CD4-positive, alpha-beta T cell treated with Interleukin-17A for 1 hour (primary cell): ENCODE measurements around the gene IGF1R.
"Not testable (repeated sequence)": the region's sequence is repeated elsewhere in the genome, so short reads cannot be mapped to it uniquely, and the experiment has no call there.

Experiments
- DNase-seq: peaks from one replicate; pipeline ENCODE4 v3.0.0-alpha.2; 2020

Gene IGF1R

DNA sequence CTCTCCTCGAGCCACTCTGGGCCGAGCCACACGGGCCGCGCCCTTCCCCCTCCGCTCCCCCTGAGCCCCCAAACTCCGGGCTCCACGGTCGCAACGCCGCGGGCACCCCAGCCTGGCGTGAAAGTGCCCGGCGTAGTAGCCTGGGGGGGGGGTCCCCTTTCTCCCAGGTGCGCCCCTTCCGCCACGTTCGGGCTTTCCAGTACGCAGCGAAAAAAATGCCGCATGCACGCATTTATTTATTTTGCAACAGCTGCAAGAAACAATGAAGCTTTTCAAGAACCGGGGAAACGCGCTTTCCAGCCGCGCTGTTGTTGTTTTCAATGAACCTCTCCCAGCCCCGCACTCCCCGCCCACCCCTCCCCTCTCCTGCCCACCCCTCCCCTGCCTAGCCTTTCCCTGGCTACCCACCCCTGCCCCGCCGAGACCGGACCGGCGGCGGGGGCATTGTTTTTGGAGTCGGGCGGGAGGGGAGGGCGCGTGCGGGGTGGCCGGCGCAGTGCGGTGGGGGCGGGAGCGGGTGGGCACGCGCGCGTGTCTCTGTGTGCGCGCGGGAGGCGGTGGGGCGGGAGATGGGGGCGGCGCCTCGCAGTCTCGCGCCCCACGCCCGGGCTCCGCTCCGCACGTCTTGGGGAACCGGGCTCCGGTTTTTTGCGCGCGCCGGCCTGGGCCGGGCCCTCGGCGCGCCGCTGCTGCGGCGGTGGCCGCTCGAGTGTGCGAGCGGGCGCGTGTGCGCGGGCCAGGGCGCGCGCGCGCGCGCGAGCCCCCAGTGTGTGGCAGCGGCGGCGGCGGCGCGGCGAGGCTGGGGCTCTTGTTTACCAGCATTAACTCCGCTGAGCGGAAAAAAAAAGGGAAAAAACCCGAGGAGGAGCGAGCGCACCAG is at the start of gene IGF1R:
TSS of gene IGF1R (plus strand) at position 766 of the 880 bp plus-strand sequence. CDS start 1,043 bp downstream, outside the sequence.
- DNase-seq, result peak; percentile 87

DNA sequence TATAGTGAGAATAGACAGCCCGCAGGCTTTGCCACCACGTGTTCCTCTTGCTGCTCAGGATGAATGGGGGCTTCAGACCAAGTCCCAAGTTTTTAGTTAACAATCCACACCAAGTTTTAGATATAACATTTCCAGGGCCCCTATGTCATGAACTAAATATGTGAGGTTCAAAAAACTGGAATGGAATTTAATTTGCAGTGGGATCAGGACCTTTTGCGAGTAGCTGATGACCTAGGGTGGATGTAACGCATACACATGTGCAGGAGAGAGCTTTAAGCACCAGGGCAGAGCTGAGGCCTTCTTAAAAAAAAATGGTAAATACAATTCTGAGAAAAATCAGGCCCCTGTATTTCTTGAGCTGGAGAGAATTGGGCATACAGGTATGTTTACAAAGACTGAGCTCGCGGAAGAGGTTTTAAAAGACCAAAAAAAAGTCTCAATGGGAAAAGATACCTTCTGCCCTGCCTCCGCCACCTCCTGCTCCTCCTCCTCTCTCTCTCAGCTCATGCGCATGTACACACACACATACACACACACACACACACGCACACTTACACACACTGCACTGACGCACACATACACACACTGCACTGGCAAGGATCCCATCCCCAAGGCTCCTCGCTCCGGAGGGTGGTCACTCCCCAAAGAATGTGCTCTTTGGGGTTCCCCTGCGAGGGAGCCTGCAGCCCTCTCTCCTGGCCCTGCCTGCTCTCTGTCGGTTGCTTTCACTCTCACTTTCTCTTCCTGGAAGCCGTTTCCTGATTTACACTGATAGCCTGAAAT is 48.2 kb upstream of the IGF1R start:
- peak; percentile 18 for DNase-seq

DNA sequence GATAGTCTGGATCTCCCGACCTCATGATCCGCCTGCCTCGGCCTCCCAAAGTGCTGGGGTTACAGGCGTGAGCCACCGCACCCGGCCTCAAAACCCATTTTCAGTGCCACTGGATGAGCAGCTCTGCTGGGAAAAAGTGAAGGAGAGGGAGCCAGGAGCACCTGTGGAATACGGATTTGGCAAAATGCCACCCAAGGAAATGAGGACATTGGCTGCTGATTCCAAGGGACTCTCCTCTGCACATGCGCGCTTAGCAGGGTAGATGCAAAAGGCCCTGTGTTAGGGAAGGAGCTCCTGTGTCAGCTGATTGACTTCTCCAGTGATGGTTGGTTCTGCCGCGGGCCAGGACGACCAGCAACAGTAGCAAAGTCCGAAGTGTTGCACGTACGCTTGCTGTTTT is 43.4 kb upstream of the IGF1R start:
- DNase-seq, result no peak

DNA sequence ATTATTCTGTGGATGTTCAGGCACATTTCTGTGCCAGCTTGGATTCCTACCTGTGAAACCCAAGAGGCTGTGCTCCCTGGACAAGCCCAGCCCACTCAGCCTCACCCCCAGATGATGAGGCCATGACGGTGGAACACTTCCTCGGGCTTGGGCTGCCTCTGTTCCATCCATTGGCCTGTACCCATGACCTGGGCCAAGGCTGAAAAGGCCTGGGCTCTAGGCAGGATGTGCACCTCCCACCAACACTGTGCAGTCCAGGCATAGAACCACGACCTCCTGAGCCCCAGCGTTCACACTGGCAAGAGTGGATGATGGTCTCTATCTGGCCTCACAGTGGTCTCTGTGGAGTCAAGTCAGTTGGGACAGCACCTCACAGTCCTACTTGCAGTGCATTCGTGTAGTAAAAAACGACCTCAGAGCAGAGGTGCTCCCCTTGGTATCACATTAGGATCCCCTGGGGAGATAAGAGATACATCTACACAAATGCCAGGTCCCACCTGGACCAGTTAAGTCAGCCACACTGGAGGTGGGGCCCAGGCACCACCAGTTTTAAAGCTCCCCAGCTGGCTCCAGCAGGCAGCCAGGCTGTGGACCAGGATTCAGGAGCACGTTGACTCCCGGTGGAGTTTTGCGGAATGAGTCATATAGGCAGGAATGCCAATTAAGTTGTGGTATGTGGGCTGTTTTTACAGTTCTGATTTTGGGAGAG is 39.0 kb upstream of the IGF1R start:
- DNase-seq, result no peak

DNA sequence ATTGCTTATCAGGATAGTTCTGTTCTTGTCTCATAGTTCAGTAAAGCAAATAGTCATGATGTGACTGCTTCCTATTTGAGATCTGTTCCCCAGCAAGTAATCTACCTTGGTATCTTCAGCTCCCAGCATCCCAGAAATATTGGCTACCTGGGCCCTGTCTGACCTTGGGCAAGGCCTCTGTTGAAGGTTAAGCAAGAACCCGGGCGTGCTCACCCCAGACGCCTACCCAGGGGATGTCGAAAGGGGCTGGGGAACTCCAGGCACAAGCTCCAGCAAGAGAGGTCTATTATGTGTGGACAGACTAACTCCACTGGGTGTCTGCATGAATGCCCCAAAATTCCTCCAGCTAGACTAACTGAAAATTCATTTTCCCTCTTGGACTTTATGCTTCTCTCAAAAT is 37.3 kb upstream of the IGF1R start:
- DNase-seq, result no peak

DNA sequence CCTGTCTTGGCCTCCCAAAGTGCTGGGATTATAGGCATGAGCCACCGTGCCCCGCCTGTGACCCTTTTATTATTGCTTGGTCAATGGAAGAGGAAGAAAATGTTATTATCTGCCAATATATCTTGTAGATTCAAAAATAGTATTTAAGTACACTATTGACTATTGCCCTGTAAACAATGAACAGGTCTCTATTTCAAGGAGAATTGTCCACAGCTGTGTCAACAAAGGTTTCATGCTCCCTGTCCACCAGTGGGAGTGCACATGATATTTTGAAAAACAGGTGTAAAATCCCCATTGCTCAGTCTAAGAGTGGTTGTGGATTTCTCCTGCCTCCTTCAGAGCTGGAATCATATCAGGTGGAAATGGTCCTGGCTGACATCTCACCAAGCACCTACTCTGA is 36.5 kb upstream of the IGF1R start:
- no peak for DNase-seq

DNA sequence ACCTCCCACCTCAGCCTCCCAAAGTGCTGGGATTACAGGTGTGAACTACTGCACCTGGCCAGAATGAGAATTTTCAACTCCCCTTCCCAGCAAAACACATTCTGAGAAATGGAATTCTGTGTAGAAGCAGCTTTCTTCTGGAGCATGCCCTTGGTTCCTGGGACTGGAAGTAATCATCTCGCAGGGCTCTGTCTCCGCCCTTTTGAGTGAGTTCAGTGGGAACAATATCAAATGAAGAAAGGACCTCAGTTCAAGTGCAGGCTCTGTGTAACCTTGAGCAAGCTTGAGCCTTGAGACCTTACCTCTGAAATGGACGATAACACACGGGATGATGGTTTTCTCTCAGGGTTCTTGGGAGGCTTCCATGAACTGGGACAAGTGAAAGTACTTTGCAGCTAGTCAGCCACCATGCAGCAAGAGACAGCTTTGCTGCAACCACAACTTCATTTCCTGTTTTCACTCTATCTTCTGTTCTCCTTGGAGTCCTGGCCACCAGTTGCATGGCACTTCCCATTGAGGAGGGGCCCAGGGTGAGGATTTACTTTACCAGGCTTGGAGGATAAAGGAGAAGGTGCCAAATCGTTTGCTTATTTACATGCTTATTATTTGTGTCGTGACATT is 35.7 kb upstream of the IGF1R start:
- DNase-seq, result no peak

DNA sequence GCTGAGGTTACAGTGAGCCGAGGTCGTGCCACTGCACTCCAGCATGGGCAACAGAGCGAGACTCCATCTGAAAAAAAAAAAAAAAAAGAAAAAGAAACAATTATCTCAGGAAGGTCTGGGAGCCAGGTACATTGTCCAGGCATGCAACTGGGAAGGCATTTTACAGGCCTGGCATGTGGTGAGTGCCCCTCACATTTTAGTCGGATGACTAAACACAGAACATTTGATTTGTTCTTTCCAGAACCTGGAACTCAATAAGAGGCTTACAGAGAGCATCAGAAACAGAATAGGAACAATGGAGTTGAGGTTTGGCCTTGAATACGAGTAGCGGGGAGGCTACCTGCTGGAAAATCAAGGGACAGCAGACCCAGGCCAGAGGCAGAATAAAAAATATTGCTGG is 33.7 kb upstream of the IGF1R start:
- no peak for DNase-seq

DNA sequence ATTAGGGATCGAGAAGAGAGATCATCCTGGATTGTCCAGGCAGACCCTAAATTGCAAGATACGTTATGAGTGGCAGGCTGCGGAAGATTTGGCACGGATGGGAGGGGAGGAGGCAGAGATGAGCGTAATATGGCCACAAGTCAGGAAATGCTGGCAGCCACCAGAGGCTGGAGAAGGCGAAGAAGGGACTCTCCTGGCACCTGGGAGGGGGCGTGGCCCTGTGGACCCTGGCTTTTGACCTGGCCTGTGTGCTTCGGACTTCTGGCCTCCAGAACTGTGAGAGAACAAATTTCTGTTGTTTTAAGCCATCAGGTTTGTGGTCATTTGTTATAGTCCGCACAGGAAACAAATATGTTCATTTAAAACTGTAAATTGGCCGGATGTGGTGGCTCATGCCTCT is 31.9 kb upstream of the IGF1R start:
- no peak for DNase-seq

DNA sequence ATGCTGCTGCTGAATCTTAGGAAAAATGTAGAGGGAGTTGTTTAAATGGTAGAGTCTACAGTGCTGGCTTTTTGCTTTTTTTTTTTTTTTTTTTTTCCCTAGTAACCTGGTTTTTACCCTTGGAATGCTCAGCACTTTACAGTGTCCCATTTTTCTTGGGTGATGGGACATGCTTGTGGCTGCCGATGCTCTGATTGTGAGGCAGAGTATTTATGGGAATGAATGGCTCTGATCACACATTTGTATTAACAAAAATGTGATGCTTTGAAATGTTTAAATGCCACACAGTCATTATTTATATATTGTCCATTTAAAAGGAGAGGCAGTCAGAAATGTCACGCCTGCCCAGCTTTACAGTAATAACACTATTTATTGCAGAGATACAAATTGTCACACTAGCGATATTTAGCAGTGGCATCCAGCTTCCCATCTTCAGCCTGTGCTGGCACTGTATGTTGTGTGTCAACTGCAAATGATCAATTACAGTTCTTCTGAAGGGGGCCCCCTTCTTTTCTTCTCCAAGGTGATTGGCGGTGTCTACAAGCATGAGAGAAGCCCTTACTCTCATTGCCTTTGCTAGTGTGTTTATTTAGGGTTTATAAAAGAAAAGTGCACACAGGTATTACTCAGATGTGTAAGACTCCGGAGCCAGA is 30.9 kb upstream of the IGF1R start:
- no peak for DNase-seq

DNA sequence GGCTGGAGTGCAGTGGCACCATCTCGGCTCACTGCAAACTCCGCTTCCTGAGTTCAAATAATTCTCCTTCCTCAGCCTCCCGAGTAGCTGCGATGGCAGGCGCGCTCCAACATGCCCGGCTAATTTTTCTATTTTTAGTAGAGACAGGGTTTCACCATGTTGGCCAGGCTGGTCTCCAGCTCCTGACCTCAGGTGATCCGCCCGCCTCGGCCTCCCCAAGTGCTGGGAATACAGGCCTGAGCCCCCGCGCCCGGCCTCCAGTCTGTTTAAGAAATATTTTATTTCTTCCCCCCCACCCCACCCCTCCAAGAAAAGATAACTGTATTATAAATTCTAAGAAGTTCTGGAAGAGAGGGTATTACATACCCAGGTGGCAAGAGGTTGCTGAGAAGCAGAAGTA is 29.8 kb upstream of the IGF1R start:
- DNase-seq, result not testable (repeated sequence)

DNA sequence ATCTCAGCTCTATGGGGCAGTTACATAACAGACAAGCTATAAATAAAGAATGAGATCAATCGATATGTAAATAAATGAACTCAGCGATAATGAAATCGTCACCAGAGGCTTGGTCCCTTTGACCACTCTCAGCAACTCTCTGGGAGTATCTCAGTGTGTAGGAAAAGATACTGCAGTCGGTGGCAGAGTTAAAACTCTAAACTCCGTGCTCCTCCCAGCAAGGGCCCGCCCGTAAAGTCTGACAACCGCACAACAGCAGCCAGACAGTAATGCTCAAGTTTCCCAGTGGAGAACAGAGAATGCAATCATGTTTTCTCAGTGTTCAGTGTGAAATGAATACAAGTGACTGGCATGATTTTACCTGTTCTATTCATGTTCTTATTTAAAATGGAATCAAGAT is 28.3 kb upstream of the IGF1R start:
- no peak for DNase-seq

DNA sequence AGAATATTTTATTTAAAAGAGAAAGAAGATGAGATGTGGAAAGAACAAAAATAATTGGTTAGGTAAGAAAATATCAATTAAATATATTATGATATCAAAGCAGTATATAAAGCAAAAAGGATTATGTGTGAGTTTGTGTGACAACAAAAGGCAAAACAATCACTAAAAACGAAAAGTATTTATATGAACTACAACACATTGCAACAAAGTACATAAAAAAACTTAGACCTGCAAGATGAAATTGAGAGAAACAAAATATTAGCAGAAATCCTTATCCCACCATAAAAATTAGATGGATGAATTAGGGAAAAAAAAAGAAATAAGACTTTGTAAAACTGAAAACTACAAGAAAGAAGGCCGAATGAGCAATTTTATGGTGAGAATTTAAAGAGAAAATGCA is 27.3 kb upstream of the IGF1R start:
- no peak for DNase-seq

DNA sequence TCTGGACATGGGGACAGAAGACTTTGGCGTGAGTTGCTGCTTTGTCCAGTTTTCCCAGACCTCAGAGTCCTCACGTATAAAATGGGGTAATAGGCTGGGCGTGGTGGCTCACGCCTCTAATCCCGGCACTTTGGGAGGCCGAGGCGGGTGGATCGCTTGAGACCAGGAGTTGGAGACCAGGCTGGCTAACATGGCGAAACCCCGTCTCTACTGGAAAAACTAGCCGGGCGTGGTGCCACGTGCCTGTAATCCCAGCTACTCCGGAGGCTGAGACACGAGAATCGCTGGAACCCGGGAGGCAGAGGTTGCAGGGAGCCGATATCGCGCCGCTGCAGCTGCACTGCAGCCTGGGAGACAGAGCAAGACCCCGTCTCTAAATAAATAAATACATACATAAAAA is 22.7 kb upstream of the IGF1R start:
- no peak for DNase-seq

DNA sequence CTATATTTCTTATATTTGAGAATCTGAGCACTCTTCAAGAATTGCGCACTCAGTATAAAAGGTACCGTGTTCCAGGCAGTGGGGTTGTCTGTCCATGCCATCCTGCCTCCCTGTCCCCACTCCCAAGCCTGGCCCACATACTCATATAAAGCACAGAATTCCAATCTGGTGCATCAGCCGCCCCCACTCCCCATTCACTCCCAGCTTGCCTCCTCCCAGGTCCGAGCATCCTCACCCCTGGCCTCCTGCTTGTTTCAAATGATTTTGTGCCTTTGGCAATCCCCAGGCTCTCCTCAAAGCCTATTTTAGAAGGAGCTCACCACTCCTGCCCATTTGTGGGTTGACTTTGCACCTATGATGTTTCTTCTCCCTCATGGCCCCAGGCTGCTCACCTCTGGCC is 22.2 kb upstream of the IGF1R start:
- no peak for DNase-seq

DNA sequence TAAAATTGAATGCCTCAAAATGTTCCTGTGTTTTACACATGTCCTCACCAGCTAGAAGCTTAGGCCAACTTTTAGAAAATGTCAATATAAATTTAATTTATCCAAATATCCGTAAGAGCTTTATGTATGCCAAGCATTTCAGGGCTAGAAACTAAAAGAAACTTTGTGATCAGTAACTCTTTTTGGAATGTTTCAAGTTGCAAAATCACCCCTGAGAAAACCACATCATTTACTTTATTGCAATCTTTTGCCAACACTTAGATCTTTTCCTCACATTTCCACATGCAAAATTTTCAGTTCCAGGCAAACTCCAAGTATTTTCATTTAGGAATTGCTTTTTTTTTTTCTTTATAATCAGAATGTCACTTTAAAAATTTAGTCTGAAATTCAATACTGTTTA is 20.1 kb upstream of the IGF1R start:
- DNase-seq, result no peak

DNA sequence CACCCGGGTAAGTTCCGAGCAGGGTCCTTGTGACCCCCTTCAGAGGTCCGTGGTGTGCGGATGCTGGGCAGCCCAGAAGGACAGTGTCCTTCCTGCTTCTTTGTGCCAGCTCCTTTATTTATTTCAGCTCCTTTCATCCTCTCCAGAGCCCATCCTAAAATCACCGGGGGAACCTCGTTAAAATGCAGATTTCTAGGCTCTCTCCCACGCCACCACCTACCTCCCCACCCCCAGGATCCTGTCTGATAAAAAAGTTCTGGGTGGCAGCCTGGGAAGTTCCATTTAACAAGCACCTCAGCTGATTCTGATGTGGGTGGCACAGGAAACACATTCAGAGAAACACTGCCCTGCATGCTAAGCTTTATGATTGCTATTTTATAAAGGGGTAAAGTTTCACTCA is 12.5 kb upstream of the IGF1R start:
- no peak for DNase-seq

DNA sequence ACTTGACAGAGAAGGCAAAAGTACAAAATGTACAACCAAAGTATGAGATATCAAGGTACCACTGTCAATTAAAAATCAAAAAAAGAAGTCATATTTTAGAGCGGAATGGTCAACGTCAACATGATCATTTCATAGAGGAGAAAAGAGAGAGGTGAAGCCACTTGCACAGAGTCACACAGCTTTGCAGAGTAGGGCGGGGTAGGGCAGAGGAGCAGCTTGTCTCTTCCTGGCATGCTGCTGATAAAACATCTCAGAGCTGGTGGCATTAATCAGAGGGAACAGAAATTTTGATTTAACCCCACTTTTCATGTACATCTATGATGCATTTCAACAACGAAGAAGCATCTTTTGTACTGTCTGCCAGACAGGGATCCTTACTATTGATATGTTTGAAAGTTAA is 5.2 kb upstream of the IGF1R start:
- DNase-seq, result no peak

DNA sequence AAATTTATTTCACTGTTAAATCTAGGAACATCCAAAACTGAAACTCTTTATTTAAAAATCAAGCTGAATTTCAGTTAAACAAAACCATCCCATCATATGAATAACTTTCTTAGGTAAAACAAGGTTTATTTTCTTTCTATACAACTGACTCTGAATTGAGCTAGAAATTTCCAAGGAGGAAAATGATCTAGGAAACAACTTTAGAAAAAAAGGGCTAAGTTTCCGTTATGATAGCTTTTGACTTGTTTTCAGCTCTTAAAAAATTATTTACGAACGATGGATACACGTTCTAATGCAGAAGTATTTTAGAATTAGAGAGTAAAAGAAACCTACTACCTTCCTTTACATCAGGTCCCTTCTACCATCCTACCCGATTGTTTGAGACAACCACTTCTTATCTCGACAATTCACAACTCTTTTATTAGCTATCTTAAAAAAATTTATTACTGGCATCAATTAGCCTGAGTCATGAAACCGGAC is 1.8 kb upstream of the IGF1R start:
- DNase-seq, result no peak

DNA sequence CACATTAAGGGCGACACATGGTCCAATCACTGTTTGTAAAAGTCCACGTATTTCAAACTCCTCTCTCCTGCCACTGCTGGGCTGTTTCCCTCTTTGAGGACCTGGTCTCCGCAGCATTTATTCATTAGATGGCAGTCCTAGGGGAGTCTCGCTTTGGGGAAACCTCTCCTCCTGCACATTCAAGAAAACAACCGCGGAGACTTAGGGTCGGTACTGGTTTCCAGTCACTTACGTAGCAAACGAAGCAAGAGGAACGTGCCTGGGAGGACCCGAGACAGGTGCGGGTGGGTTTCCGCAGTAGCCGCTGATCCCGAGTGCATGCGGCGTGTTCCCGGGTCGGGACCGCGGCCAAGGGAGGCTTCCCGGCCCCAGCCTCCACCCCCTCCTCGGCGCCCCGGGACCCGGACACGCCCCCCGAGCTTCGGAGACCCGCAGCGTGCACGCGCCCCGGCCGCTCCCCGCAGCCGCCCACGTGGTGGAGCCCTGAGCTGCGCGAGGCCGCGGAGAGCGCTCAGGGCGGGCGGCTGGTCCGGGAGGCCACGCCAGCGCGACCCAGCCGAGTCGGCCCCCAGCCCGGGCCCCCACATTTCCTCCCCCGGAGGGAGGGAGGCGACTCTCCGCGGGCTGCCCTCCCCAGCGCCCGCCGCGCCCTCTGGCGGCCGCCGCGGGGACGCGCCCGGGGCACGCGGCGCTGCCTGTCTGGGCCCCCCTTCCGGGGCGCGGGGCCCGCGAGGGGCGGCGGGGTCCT is 1.1 kb upstream of the IGF1R start:
- peak; percentile 53 for DNase-seq

DNA sequence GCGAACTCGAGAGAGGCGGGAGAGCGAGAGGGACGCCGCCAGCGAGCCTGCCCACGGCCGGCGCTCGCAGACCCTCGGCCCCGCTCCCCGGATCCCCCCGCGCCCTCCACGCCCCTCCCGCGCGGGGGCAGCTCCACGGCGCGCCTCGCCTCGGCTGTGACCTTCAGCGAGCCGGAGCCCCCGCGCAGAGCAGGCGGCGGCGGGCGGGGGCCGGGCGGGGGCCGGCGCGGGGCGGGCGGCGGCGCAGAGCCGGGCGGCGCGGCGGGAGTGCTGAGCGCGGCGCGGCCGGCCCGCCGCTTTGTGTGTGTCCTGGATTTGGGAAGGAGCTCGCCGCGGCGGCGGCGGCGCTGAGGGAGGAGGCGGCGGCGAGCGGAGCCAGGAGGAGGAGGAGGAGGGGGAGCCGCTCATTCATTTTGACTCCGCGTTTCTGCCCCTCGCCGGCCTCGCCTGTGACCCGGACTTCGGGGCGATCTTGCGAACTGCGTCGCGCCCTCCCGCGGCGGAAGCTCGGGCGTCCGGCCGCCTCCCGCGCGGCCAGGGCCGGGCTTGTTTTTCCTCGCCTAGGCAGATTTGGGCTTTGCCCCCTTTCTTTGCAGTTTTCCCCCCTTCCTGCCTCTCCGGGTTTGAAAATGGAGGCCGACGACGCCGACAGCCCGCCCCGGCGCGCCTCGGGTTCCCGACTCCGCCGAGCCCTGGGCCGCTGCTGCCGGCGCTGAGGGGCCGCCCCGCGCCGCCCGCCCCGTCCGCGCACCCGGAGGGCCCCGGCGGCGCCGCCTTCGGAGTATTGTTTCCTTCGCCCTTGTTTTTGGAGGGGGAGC is 524 bp downstream of the IGF1R start:
- DNase-seq, result peak; percentile 25
